Fibroblast of skin of scalp (primary cell): ENCODE data around the gene HABP4.

Source experiments
- DNase-seq: peaks from one replicate; pipeline ENCODE4 v3.0.0-alpha.2; 2013

HABP4 gene

GRCh38 chr9:96478829-96479371 is 28.9 kb downstream of the HABP4 start:
- DNase-seq = peak; percentile 43

DNA sequence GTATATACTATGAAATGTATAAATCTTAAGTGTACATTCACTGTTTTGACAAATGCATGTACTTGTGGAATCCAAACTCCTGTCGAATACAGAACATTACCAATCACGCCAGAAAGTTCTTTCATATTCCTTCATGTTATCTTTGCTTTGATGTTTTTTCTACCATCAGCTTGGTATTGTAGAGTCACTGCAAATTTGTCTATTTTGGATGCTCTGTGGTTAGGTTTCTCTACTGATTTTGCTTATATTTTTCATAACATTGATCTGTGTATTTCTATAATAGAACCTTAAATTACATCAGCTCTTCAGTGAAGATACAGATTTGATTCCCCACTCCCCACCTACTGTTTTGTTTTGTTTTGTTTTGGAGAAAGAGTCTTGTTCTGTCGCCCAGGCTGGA is 30.8 kb downstream of the HABP4 start:
- DNase-seq = no peak

DNA sequence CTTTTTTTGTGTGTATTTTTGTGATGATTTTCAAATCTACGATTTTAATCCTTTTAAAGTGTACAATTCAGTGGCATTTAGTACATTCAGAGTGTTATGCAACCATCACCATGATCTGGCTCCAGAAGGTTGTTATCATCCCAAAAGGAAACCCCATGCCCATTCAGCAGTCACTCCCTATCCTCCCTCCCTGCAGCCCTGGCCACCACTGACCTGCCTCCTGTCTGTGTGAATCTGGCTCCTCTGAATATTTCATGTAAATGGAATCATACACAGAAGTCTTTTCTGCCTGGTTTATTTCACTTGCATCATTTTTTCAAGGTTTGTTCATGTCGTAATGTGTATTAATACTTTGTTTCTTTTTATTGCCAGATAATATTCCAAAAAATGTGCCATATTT is 32.5 kb downstream of the HABP4 start:
- DNase-seq = no peak

DNA sequence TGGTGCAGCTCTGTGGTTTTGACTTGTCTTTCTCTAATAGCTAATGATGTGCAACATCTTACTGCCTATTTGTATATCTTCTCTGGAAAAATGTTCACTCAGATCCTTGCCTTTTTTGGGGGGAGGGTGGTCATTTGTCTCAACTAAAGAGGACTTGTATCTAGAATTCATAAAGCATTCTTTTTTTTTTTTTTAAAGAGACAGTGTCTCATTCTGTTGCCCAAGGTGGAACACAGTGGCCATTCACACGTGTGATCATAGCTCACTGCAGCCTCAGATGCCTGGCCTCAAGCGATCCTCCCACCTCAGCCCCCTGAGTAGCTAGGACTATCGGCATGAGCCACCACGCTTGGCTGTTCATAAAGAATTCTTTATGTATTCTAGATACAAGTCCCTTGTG is 33.2 kb downstream of the HABP4 start:
- no peak for DNase-seq

GRCh38 chr9:96483733-96484390 is 33.9 kb downstream of the HABP4 start:
- peak; percentile 23 for DNase-seq

DNA sequence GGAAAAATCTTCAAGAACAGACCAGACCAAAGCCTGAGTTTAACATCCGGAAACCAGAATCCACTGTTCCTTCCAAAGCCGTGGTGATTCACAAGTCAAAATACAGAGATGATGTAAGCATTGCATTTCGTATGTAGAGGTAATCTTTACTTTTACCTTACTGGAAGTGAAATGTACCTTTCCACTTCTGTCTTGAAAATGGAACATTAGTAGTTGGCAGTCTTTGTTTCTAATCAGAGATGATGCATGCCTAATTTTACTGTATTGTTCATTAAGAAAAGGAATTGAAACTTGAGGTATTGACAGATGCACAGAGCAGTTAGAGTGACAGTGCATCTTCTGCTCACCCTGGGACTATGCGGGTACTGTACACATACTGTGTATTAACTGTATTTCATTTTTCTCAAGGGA is 34.6 kb downstream of the HABP4 start:
- no peak for DNase-seq

DNA sequence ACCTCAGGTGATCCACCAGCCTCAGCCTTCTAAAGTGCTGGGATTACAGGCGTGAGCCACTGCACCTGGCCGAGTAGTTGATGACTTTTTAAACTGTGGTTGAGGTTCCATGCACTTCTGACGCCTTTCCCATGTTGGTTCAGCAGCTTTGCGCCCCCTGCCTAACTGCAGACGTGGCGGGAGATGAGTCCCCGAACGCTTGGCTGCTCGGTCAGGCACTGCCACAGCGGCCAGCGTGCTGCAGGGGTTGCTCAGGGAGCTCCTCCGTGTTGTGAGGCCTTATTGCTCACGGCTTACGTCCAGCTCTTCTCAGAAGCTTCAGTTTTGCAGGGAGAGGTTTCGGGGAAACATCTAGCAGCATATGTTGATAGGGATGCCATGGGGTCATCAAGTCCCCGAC is 35.3 kb downstream of the HABP4 start:
- no peak for DNase-seq

- peak; percentile 88 for DNase-seq
Observed at GRCh38 chr9:96486386-96487028, 36.5 kb downstream of the HABP4 start.

- no peak for DNase-seq
Observed at GRCh38 chr9:96487029-96487396, 37.0 kb downstream of the HABP4 start.

GRCh38 chr9:96487949-96488348 is 38.0 kb downstream of the HABP4 start:
- peak; percentile 14 for DNase-seq

DNA sequence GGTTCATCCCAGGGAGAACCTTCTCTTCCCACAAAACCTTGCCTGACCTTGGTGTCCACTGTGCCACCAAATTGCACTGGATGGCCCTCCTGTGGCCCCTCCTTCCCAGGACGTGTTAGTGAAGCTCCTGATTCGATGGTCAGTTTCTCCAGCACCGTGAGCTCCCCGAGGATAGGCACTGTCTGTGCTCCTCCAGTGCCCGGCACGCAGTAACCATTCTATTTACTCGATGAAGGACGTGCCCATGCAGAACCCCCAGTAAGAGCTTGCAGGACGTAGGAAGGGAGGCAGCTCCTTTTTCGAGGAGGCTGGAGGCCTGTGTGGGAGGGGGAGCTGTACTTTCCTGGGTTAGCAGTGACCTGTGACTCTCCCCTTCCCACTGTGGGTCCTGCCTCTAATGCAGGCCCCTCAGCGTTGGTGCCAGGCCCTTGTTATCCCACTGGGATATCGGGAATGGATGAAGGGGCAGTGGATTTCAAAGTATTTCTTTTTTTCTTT is 39.6 kb downstream of the HABP4 start:
- DNase-seq = no peak

DNA sequence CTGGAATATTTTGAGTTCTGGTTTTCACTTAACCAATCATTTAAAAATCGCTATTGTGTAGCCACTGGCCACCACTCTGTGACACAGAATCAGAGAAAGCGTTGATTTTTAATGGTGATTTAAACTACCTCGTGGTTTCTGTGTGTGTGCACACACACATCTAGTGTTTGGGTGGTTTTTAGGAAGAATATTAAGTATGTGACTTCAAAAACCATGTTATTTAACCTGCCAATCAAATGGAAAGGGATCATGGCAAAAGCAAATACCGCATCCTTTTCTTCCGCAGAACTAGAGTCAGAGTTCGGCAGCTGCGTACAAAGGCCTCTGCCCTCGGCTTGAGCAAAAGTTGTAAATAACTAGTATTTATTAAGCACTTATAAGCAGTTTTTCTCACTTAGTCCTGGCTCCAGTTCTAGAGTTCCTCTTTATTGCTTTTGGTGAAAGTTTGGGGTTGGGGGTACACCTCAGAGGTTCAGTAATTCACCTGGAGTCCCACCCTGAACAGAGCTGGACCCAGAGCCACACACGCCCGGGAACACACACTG is 40.6 kb downstream of the HABP4 start:
- DNase-seq = no peak

DNA sequence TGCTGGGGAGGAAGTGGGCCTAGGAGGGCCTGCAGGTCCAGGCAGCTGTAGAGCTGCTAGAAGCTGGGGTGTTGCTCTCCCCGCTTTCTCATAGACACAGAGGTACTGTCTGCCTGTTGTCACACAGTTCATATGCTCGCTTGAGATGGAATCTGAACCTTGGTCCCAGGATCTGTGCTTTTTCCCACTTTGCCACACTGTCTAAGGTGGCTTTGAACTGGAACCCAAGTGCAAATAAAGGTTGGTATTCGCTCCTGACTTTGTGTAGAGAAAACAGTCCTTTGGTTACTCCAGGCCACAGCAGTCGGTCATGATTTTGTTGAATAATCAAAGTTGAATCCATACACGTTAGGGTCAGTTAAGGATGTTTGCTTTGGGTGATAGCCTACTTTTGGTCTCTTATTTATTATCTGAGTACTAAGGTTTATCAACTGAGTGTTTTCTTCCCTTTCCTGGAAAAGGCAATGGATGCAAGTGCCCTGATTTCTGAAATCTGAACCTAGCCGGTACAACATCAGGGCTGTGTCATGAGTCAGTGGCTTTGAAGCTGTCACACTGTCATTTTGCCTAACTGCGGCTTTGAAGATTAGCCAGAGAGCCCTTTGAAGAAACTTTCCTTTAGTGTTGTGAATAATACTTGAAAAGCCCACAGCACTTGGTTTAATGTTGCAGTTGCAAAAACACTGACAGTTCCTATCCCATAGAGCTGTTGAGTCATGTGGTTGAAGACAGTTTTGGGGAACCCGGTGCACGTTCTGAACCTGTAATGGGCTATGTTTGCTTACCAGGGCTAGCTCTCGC is 41.3 kb downstream of the HABP4 start:
- DNase-seq = no peak

GRCh38 chr9:96491880-96492525 is 42.0 kb downstream of the HABP4 start:
- no peak for DNase-seq

GRCh38 chr9:96492993-96493531 is 43.1 kb downstream of the HABP4 start:
- no peak for DNase-seq

GRCh38 chr9:96493757-96494156 is 43.8 kb downstream of the HABP4 start:
- no peak for DNase-seq

DNA sequence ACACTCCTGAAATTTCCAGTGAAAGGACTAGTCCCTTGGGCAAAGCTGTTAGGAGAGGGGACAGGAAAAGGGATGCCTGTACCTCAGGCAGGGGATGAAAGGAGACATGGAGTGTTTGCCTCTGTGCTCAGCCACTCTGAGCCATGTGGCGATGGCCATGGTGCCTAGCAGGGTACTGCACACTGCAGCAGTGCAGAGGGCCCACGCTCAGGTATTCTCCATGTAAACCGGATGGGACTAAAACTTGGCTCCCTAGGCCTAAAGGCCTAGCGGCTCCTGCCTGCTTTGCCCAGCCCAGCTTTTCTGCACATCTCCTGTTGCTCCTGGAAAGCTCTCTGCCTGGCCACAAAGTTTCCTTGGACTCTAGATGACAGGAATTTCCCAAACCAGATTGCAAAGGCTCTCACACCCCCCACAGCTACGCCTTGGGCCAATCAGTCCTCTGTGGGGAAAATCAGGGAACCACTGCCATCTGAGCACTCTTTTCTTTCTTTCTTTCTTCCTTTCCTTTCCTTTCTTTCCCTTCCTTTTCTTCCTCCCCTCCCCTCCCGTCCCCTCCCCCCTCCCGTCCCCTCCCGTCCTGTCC is 44.3 kb downstream of the HABP4 start:
- peak; percentile 13 for DNase-seq

DNA sequence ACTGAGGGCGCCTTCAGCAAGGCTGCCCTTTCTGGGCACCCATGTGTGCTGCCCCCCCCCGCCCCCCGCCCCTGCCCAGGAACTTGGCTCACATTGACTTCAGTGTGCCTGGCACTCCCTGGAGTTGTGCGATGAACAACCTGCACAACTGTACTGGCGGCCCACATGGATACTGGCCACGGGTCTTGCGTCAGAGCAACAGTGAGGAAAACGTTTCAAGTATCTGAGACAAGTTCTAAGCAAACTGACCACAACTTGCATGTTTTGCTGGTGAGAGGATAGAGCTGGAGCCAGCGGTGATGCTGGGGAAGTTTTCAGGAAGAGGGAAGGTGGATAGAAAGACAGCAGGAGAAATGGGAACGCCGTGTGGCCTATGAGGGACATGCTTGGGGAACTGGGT is 45.4 kb downstream of the HABP4 start:
- DNase-seq = peak; percentile 65

GRCh38 chr9:96496368-96497116 is 46.6 kb downstream of the HABP4 start:
- no peak for DNase-seq

DNA sequence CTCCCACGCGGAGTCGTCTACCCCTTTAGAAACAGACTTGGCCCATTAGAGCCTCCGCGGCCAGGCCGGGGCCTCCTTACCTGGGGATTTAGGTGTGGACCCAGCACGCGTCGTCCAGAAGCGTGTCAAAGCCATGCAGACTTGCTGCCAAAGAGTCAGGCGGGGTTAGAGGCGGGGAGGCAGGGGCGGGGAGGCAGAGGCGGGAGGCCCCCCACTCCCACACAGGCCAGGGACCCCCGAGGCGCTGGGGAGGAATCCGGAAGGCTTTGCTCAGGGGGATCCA is 47.1 kb downstream of the HABP4 start:
- no peak for DNase-seq

DNA sequence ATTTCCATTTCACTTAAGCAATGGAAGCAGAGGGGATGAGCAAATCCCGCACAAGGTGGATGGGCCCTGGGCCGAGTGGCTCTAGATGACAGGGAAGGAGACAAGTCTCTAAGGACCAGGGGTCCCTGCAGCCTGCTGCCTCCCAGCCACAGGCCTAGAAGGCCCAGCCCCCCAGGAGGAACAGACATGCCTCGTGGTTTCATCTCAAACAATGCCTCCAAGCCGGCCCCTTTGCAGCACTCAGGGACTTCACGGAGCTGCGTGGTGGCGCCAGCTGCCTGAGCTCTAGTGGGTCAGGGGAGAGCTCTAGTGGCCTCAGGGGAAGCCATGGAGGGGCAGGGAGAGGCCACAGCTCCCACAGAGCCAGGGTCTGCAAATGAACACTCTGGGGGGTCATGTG is 48.8 kb downstream of the HABP4 start:
- no peak for DNase-seq
